Raji (cell line): ENCODE measurements around the gene ZNF341.

ENCODE experiments used
- POLR2A ChIP-seq: IDR thresholded peaks from 2 replicates; pipeline ENCODE4 v1.6.1; 2011; ENCODE audit warnings: low read depth, low read length, control low read depth; ENCODE audit not compliant: insufficient read depth

Gene ZNF341

GRCh38 chr20:33832103-33832804, 100.5 kb downstream of the ZNF341 start:
- TF ChIP-seq POLR2A: no peak

- TF ChIP-seq POLR2A: no peak
Observed at GRCh38 chr20:33833333-33833732, 101.5 kb downstream of the ZNF341 start.

GRCh38 chr20:33835615-33836172, 103.9 kb downstream of the ZNF341 start:
- no peak for TF ChIP-seq POLR2A

- no peak for TF ChIP-seq POLR2A
Observed at GRCh38 chr20:33836277-33836676, 104.5 kb downstream of the ZNF341 start.

- TF ChIP-seq POLR2A: no peak
Observed at GRCh38 chr20:33837096-33837830, 105.5 kb downstream of the ZNF341 start.

- no peak for TF ChIP-seq POLR2A
Observed at GRCh38 chr20:33838035-33838864, 106.5 kb downstream of the ZNF341 start.

- TF ChIP-seq POLR2A: no peak
Observed at GRCh38 chr20:33839591-33839990, 107.8 kb downstream of the ZNF341 start.

- no peak for TF ChIP-seq POLR2A
Observed at GRCh38 chr20:33840160-33840559, 108.4 kb downstream of the ZNF341 start.

GRCh38 chr20:33840759-33841435, 109.1 kb downstream of the ZNF341 start:
- no peak for TF ChIP-seq POLR2A

- TF ChIP-seq POLR2A: no peak
Observed at GRCh38 chr20:33841436-33841799, 109.6 kb downstream of the ZNF341 start.
